GM19468 (cell line): Measurements from ENCODE around the gene XKR8.

Source experiments
- ATAC-seq: cut with Tn5 transposase; IDR thresholded peaks from one replicate; pipeline ENCODE4 v1.9.1; 2021; ENCODE audit warnings: mild to moderate bottlenecking, moderate library complexity, moderate number of reproducible peaks; ENCODE audit not compliant: unreplicated experiment; ENCODE audit errors: extremely low read depth

XKR8 gene

DNA sequence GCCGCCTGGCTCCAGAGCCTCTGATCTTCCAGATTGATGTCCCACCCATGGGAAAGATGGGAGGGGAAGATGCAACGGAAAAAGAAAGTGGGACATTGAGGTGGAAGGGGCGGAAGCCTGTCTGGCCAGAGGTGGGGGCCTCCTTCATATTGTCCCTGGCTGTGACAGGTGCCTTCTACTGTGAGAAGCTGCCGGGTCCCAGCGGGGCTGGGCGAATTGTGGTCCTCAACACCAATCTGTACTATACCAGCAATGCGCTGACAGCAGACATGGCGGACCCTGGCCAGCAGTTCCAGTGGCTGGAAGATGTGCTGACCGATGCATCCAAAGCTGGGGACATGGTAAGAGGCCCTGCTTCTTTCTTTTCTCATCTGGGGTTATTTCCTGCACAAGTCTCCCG is 5.6 kb upstream of the XKR8 start:
- no peak for ATAC-seq

- no peak for ATAC-seq
Observed at GRCh38 chr1:27955076-27955475, 4.7 kb upstream of the XKR8 start.

GRCh38 chr1:27956761-27957160 is 3.0 kb upstream of the XKR8 start:
- no peak for ATAC-seq

DNA sequence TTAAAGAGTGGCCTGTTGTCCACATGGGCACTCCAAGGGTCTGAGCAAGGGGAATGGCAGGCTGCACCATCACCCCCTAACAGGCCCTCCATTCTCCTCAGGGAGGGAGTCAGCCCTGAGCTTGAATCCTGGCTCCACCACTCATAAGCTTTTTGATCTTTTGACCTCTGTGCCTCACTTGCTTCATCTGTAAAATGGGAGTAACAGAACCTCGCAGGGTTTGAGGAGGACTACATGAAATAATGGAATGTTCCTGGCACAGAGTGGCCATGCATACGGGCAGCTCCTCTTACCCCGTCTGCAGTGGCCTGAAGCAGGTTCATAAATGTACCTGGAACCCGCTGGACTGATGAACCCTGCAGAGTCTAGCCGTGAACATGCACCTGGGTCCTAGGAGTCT is 2.1 kb upstream of the XKR8 start:
- no peak for ATAC-seq

DNA sequence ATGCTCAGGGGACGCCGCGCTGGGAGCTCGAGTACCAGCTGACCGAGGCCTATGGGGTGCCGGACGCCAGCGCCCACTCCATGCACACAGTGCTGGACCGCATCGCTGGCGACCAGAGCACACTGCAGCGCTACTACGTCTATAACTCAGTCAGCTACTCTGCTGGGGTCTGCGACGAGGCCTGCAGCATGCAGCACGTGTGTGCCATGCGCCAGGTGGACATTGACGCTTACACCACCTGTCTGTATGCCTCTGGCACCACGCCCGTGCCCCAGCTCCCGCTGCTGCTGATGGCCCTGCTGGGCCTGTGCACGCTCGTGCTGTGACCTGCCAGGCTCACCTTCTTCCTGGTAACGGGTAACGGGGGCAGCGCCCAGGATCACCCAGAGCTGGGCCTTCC is 1.3 kb upstream of the XKR8 start:
- no peak for ATAC-seq

DNA sequence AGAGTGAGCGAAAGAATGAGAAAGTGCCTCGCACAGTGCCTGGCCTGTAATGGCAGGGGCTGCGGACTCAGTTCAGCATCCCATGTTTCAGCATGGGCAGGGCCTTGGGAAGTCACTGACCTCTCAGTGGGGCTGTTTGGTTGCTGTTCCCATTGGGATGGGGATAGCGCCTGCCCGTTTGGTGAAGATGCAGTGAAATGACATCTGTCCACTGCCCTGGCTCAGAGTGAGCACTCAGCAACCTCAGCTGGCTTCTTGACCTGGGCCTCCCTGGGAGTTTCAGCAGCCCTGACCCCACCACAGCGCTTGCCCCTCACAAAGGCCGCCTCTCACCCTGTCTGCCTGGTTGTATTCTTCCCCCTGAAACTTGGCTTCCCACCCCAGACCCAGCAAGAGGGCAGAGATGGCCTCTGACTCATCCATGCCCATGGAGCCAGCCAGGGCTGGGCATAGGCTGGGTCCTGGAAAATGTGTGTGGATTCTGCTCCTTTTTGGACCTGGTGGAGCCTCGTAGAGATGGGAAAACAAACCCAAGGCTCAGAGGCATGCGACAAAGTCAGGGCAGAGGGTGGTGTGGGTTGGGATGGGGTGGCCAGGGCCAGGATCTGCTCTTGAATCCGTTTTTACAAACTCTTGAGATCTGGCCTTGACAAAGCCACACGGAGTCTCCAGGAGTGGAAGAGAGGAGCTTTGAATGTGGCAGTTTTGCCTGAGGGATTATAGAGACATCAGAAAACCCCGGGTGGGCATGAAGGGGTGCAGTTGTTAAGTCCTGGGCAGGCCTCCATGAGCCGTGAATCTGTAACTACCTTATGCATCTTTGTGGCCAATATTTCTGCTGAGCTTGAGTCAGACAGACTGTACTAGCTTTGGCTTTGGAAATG is 1.2 kb downstream of the XKR8 start:
- ATAC-seq = no peak

GRCh38 chr1:27961646-27962221 is 2.0 kb downstream of the XKR8 start:
- no peak for ATAC-seq

DNA sequence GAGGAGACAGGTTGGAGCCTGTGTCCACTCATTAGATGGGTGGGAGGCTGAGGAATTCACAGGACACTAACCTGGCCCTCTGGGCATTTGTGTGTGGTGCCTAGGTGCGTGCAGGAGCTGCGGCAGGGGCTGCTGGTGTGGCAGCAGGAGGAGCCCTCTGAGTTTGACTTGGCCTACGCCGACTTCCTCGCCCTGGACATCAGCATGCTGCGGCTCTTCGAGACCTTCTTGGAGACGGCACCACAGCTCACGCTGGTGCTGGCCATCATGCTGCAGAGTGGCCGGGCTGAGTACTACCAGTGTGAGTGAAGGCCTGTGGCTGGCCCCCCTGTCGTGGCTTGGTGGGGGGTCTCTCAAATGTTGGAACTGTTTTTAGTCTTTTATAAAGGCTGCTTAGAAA is 3.6 kb downstream of the XKR8 start:
- ATAC-seq = no peak

DNA sequence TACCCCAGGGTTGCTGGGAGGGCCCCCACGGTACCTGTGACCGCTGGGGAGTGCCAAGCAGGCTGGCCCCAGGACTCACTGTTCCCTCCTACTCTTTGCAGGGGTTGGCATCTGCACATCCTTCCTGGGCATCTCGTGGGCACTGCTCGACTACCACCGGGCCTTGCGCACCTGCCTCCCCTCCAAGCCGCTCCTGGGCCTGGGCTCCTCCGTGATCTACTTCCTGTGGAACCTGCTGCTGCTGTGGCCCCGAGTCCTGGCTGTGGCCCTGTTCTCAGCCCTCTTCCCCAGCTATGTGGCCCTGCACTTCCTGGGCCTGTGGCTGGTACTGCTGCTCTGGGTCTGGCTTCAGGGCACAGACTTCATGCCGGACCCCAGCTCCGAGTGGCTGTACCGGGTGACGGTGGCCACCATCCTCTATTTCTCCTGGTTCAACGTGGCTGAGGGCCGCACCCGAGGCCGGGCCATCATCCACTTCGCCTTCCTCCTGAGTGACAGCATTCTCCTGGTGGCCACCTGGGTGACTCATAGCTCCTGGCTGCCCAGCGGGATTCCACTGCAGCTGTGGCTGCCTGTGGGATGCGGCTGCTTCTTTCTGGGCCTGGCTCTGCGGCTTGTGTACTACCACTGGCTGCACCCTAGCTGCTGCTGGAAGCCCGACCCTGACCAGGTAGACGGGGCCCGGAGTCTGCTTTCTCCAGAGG is 6.8 kb downstream of the XKR8 start:
- no peak for ATAC-seq

GRCh38 chr1:27967106-27967883 is 7.5 kb downstream of the XKR8 start:
- ATAC-seq = no peak

DNA sequence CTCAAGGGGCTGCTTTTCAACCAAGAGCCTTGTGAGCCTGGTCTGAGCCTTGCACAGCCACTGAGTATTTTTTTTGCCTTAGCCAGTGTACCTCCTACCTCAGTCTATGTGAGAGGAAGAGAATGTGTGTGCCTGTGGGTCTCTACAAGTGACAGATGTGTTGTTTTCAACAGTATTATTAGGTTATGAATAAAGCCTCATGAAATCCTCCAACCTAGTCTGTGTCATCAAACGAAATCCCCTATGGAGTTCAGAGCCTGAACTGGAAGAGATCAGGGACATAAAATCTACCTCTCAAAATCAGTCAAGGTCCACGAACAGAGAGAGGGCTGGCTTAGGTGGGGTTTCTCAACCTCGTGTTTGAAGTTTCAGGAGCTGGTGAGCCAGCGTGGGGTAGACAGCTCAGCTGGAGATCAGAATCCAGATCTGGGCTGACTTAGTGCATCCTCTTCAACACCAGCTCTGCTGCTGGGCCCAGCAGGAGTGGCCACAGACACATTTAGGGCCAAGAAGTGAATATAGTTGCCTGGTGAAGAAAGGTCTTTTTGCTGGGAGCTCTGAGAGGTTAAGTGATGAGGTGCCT is 8.2 kb downstream of the XKR8 start:
- no peak for ATAC-seq

DNA sequence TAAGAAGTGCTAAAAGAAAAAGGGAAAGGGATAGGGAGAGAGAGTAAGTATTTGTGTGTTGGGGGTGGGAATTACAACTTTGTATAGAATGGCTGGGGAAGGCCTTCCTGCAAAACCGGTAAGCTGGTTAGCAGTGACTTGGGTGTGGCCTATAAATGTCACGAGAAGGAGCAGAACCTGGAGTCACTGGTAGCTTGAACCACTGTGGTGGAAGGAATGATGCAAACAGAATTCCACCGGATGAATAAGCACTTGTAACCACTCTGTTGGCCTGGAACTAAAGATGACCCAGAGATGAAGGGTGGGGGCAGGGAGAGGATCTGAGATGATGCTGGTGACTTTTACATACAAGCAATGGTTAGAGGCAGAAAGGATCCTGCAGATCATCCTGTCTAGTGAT is 8.9 kb downstream of the XKR8 start:
- ATAC-seq = no peak

- ATAC-seq = no peak
Observed at GRCh38 chr1:27970401-27970800, 10.6 kb downstream of the XKR8 start.

DNA sequence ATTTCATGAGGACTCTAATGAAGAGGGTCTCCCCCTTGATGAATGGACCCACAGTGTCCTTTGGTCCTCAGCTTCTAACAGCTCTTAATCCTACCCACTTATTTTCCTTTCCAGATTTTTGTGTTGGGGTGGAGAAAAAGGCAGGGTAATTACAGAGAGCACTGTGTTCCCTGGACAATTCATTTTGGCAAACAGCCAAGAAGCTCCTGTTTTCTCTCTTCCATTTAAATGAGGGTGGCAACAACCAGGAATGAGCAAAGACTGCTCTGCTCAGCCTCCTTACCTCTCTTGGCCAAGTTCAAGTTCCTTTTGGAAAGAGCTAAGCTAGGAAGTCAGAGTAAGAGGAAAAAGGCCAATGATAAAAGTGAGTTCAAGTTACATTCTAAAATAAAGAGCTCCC is 11.9 kb downstream of the XKR8 start:
- ATAC-seq = no peak

DNA sequence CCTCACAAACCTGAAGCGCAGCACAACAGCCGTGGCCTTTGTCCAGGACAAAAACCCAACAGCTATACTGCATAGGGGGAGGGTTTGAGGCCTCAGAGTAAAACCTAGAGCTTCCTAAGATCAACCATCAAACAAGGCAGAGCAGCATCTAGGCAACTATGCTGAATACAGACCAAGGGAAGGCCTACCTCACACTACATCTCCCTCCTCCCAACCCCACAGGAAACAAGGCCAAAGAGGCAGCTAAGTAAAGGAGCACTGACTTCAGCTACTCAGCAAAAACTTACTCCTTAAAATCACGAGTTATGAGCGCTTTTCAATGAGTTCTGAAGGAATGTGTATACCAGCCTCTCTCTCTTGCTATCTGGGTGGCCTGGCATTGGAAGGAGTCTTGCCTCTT is 12.4 kb downstream of the XKR8 start:
- ATAC-seq = no peak

- ATAC-seq = no peak
Observed at GRCh38 chr1:27973771-27974416, 14.1 kb downstream of the XKR8 start.

GRCh38 chr1:27974417-27974781 is 14.6 kb downstream of the XKR8 start:
- no peak for ATAC-seq

GRCh38 chr1:27979151-27979858 is 19.5 kb downstream of the XKR8 start:
- no peak for ATAC-seq

GRCh38 chr1:27979859-27980201 is 20.1 kb downstream of the XKR8 start:
- ATAC-seq = no peak
